Naive B cell (primary cell): ENCODE measurements around the gene ARSG. TPM values are rescaled to one million over a fixed set of nuclear protein-coding genes. Genes with fewer than 3 reads are reported as not detected.

ENCODE experiments used
- ATAC-seq, 2 donors: fragments of 150-1000 bp; cut with Tn5 transposase; 2 replicates each; pipeline ENCODE4 v1.10.0; 2021; ENCODE audit warnings: low read depth in 2 of 2, mild to moderate bottlenecking in 2 of 2, moderate library complexity in 2 of 2
- DNase-seq: peaks from one replicate; pipeline ENCODE4 v3.0.0; 2022
- H3K27ac Mint-ChIP-seq, 6 donors: one replicate each; pipeline ENCODE4 v1.8.0; 2020 to 2022; ENCODE audit warnings: mild to moderate bottlenecking in 6 of 6, mixed read lengths in 6 of 6, moderate library complexity in 5 of 6, inconsistent platforms in 2 of 6
- H3K27me3 Mint-ChIP-seq, 3 donors: one replicate each; pipeline ENCODE4 v1.8.0; 2021 to 2022; ENCODE audit warnings: mixed read lengths in 3 of 3, mild to moderate bottlenecking in 1 of 3
- H3K36me3 Mint-ChIP-seq, 2 donors: one replicate each; pipeline ENCODE4 v1.8.0; 2020 to 2022; ENCODE audit warnings: mixed read lengths in 2 of 2, inconsistent platforms in 1 of 2, mild to moderate bottlenecking in 1 of 2
- H3K4me1 Mint-ChIP-seq, 3 donors: one replicate each; pipeline ENCODE4 v1.8.0; 2020 to 2022; ENCODE audit warnings: mixed read lengths in 3 of 3, inconsistent platforms in 1 of 3, mild to moderate bottlenecking in 1 of 3, moderate library complexity in 1 of 3
- H3K4me3 Mint-ChIP-seq, 8 donors: one replicate each; pipeline ENCODE4 v1.8.0; 2020 to 2022; ENCODE audit warnings: mild to moderate bottlenecking in 8 of 8, mixed read lengths in 8 of 8, moderate library complexity in 8 of 8, inconsistent platforms in 2 of 8
- H3K9me3 Mint-ChIP-seq, 7 donors: one replicate each; pipeline ENCODE4 v1.8.0; 2020 to 2022; ENCODE audit warnings: mixed read lengths in 7 of 7, mild to moderate bottlenecking in 5 of 7, inconsistent platforms in 2 of 7, moderate library complexity in 1 of 7
- polyA plus RNA-seq, 6 donors: library from polyadenylated mRNA; unstranded; fragments of 300-500 nt; fragmentation: Illumina TruSeq; gene quantifications; one replicate each; pipeline ENCODE4 v1.2.3, GENCODE V29; 2021; ENCODE audit warnings: low read depth in 6 of 6

Gene ARSG
- polyA plus RNA-seq, 6 donors from 2014 or later = 3.4 to 5.8 (median 4.7) TPM

DNA sequence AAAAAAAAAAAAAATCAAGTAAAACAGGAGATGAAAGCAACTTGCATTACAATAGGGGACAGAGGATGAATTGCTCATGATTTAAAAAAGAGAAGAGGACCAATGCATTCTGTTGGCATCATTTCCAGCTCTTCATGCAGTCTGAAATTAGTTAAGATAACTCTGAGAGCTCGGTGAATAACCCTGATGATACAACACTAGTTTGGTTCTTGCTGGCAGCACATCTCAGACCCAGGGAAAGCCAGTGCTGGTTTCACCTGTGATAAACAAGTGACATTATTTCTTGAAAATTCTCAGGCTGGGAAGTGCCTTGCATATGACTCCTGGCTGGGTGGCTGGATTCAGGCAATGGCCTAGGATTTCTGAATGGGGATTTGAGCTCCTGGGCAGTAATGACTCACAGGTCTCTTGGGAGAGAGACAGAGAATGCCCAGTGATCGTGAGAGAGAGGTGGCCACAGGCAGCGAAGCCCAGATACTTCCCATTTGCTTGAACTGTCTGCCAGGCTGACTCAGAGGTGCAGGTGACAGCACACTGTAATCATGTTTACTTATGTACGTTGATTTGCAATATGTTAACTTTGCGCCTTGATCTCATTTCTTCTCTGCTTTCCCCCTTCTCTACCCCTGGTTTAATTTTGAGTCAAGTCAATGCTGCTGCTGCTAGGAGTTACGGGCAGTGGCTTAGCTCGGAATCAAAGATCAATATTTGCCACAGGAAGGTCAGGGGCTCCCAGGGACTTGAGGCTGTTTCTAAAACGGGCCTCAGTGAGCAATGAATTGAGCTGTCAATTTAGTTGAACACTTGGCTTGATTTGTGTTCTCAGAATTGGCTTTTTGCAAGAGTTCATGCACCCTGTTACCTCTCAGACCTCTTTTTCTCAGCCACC, 27.1 kb downstream of the ARSG start:
- no peak for DNase-seq
- Mint-ChIP-seq H3K9me3 (no peaks in the 10 kb centered on the region), H3K27ac (peak overlapping the region in 1 of 6 donors; percentile 69), H3K27me3 (peaks cover 7 to 25% (median 18%) of the 10 kb centered on the region in 3 donors), H3K36me3 (peaks cover 5 to 20% of the 10 kb centered on the region in 2 donors), H3K4me3 (peak overlapping the region in 1 of 8 donors; percentile 11), H3K4me1 (peaks cover 21 to 34% (median 21%) of the 10 kb centered on the region in 3 donors)
- no peak for ATAC-seq

DNA sequence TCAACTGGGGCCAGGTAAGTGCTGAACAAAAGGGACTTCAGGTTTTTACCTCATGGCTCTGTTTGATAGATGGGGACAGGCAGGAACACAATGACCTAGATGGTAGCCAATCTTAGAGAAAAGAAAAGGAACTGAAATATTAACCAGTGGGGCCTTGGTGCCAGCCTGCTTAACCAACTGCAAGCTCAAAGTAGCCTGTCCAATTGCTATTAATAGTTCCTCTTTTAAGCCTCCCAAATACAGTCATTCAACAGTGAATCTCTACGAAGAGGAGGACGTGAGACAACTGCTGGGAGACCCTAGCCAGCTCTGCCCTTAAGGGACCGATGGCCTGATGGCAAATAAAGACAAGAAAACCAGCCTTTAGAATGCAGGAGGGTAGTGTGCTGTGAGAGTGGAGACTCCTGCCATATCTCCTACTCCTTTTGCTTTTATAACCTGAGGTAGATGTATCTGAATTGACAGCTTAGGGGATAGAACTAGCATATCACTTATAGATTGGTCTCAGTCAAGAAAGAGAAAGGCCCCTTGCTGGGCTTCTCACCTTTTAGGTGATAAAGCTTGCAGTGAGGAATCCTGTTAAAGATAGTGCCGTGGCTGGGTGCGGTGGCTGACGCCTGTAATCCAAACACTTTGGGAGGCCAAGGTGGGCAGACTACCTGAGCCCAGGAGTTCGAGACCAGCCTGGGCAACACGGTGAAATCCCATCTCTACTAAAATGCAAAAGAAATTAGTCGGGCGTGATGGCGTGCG, 28.3 kb downstream of the ARSG start:
- H3K9me3 Mint-ChIP-seq = peaks cover 0 to 2% (median 0%) of the 10 kb centered on the region in 7 donors
- H3K27me3 Mint-ChIP-seq = peaks cover 7 to 25% (median 18%) of the 10 kb centered on the region in 3 donors
- no peak overlapping the region for H3K4me3 Mint-ChIP-seq
- no peak for DNase-seq
- peak; percentile 67 to 68 for ATAC-seq
- H3K36me3 Mint-ChIP-seq = peaks cover 5 to 20% of the 10 kb centered on the region in 2 donors
- peaks cover 21 to 32% (median 21%) of the 10 kb centered on the region in 3 donors for H3K4me1 Mint-ChIP-seq
- H3K27ac Mint-ChIP-seq = no peak overlapping the region

DNA sequence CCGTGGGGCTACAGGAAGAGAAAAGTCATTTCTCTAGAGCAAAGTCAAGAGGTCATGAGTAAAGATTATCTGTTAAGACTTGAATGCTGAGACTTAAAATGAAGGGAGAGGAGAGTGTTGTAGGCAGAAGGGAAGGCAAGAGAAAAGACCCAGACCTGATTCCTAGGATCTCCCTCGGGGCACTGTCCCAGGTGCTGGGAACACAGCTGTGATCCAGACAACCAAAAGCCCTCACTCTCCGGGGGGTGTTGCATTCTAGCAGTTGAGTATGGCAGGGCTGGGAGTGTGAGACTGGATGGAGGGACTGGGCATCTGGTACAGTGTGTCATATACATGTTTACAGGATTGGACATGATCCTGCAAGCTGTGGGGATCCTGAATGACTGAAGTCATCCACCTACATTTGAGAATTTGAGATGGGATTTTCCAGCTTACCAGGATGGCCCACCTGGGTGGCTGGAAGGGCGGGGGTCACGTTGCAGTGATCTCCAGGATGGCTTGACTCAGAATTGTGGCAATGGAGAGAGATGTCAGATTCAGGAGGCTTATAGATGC, 29.1 kb downstream of the ARSG start:
- Mint-ChIP-seq H3K4me3 (no peak overlapping the region), H3K4me1 (peaks cover 16 to 25% (median 18%) of the 10 kb centered on the region in 3 donors), H3K9me3 (peaks cover 0 to 2% (median 0%) of the 10 kb centered on the region in 7 donors), H3K36me3 (peaks cover 5 to 20% of the 10 kb centered on the region in 2 donors), H3K27ac (no peak overlapping the region), H3K27me3 (peaks cover 7 to 25% (median 18%) of the 10 kb centered on the region in 3 donors)
- ATAC-seq = no peak
- no peak for DNase-seq

DNA sequence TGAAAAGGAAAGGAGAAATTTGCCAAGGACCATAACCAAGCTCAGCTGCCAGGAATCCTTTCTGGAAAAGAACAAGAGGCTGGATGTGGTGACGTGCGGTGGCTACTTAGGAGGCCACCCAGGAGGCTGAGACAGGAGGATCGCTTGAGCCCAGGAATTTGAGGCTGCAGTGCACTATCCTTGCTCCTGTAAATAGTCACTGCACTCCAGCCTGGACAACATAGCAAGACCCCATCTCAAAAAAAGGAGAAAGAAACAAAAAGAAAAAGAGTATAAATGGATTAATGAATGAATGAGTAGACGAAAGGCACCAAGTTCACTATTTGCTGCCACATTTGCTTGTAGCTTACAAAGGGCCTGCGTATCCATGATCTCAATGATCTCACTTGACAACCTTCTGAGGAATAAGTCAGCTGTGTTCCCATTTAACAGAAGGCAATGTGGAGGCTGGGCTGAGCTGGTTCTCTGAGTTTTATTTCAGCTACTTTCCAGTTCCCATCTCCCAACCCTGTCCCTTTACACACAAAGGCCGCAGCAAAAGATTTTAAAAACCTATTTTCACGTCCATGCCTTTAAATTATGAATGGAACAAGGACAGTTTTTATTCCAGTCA, 29.8 kb downstream of the ARSG start:
- H3K9me3 Mint-ChIP-seq = peaks cover 0 to 2% (median 0%) of the 10 kb centered on the region in 7 donors
- peak overlapping the region in 2 of 6 donors; percentile 14 to 54 for H3K27ac Mint-ChIP-seq
- DNase-seq = no peak
- H3K4me3 Mint-ChIP-seq = peak overlapping the region in 1 of 8 donors; percentile 4
- no peak for ATAC-seq
- peaks cover 6 to 23% (median 15%) of the 10 kb centered on the region in 3 donors for H3K27me3 Mint-ChIP-seq
- peaks cover 16 to 23% (median 16%) of the 10 kb centered on the region in 3 donors for H3K4me1 Mint-ChIP-seq
- H3K36me3 Mint-ChIP-seq = peaks cover 3 to 17% of the 10 kb centered on the region in 2 donors

DNA sequence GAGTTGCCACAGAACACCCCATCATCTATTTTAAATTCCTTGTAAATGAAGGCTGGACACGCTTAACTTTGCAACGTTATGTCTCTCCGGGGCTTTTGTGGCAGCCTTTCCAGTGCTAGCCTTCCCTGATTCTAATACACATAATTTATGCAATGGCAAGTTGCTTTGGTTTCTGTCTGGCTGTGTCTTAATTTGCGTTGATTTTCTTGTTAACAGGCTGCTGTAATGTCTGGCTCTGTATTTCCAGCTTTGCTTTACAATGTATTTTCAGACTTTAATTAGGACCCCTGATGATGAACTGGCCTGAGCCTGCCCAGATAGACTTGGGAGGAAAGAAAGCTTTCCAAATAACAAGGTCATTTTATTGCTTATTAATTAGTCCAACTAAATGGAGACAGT, 30.3 kb downstream of the ARSG start:
- peak overlapping the region in 1 of 6 donors; percentile 73 for H3K27ac Mint-ChIP-seq
- ATAC-seq (no peak), DNase-seq (no peak)
- peaks cover 0 to 12% of the 10 kb centered on the region in 2 donors for H3K36me3 Mint-ChIP-seq
- H3K4me1 Mint-ChIP-seq = peaks cover 13 to 21% (median 16%) of the 10 kb centered on the region in 3 donors
- no peak overlapping the region for H3K4me3 Mint-ChIP-seq
- peaks cover 6 to 18% (median 10%) of the 10 kb centered on the region in 3 donors for H3K27me3 Mint-ChIP-seq
- peaks cover 0 to 2% (median 0%) of the 10 kb centered on the region in 7 donors for H3K9me3 Mint-ChIP-seq

DNA sequence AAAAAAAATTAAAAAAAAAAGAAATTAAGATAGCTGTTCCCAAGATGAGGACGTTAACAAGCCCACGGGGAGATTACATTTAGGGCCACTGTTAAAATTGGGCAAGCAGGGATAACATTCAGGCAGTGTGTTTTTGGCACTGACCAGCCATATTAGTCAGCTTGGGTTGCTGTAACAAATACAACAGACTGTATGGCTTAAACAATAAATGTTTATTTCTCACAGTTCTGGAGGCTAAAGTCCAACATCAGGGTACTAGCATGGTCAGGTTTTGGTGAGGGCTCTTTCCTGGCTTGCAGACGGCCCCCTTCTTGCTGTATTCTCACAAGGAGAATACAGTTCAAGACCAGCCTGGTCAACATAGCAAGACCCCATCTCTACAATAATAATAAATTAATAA, 31.3 kb downstream of the ARSG start:
- Mint-ChIP-seq H3K4me1 (peaks cover 13 to 21% (median 16%) of the 10 kb centered on the region in 3 donors), H3K36me3 (peaks cover 0 to 12% of the 10 kb centered on the region in 2 donors), H3K27ac (no peak overlapping the region), H3K27me3 (peaks cover 6 to 18% (median 9%) of the 10 kb centered on the region in 3 donors), H3K4me3 (no peak overlapping the region), H3K9me3 (peaks cover 0 to 2% (median 0%) of the 10 kb centered on the region in 7 donors)
- DNase-seq (no peak), ATAC-seq (no peak)

DNA sequence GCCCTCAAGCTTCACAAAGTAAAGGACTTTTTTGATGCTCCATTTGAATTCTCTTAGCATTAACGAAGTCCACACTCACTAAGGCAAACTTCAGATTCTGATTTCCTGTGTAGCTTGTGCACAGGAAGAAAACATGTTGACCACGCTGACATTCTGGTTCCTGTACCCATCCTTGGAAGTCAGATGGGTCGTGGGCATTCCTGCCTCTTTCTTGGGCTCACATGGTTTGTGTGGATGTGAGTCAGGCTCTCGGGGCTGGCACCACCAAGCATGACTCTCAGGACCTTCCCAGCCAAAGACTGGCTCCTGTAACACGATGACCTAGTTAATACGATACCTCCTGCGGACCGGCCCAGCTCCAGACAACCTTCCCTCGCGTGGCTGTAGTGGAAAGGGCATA, 32.8 kb downstream of the ARSG start:
- H3K36me3 Mint-ChIP-seq = peaks cover 0 to 12% of the 10 kb centered on the region in 2 donors
- H3K27ac Mint-ChIP-seq = no peak overlapping the region
- peaks cover 0 to 2% (median 0%) of the 10 kb centered on the region in 7 donors for H3K9me3 Mint-ChIP-seq
- no peak for DNase-seq
- H3K27me3 Mint-ChIP-seq = peaks cover 6 to 18% (median 9%) of the 10 kb centered on the region in 3 donors
- H3K4me3 Mint-ChIP-seq = no peak overlapping the region
- no peak for ATAC-seq
- H3K4me1 Mint-ChIP-seq = peaks cover 10 to 15% (median 13%) of the 10 kb centered on the region in 3 donors

DNA sequence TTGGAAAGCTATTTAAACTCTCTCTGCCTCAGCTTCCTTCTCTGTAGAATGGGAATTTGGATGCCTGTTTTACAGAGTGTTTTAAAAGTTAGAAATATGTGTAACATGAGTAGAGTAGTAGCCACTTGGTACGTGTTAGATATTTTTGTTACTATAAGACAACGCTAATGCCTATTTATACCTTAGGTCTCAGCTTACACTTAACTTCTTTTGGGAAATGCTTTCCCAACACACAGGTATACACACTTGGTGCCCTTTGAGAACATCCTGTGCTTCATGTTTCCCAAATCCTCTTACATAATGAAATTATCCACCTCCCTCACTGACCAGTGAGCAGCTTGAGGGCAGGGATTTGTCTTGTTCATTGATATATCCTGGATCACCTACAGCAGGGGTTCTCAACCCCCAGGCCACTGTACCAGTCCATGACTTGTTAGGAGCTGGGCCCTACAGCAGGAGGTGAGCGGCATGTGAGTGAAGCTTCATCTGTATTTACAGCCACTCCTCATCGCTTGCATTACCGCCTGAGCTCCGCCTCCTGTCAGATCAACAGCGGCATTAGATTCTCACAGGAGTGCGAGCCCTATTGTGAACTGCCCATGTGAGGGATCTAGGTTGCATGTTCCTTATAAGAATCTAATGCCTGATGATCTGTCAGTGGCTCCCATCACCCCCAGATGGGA, 33.5 kb downstream of the ARSG start:
- H3K4me3 Mint-ChIP-seq = no peak overlapping the region
- peaks cover 6 to 13% (median 9%) of the 10 kb centered on the region in 3 donors for H3K27me3 Mint-ChIP-seq
- DNase-seq = no peak
- peaks cover 3 to 8% (median 6%) of the 10 kb centered on the region in 3 donors for H3K4me1 Mint-ChIP-seq
- no peak overlapping the region for H3K27ac Mint-ChIP-seq
- peaks cover 0 to 6% (median 0%) of the 10 kb centered on the region in 7 donors for H3K9me3 Mint-ChIP-seq
- H3K36me3 Mint-ChIP-seq = peaks cover 0 to 12% of the 10 kb centered on the region in 2 donors
- no peak for ATAC-seq

DNA sequence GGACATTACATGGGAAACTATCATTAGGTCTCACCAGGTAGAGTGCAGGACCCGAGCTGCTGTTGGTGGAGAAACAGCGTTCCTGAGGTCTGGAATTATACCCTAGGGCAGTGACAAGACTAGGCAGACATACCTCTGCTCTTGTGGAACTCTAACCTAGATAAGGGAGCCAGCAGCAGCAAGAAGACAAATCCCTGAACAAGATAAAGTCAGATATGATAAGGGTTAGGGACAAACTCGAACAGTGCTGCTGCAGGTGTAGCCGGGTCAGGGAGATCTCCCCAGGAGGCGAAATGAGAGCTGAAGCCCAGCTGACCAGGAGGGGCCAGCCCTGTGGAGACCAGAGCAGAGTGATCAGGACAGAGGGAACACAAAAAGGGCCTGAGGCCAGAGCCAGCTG, 34.7 kb downstream of the ARSG start:
- Mint-ChIP-seq H3K36me3 (peaks cover 4 to 8% of the 10 kb centered on the region in 2 donors), H3K9me3 (peaks cover 4 to 13% (median 7%) of the 10 kb centered on the region in 7 donors), H3K4me1 (no peaks in the 10 kb centered on the region), H3K27me3 (peaks cover 0 to 11% (median 3%) of the 10 kb centered on the region in 3 donors), H3K27ac (peak overlapping the region in 1 of 6 donors; percentile 81), H3K4me3 (no peak overlapping the region)
- DNase-seq (no peak), ATAC-seq (no peak)

DNA sequence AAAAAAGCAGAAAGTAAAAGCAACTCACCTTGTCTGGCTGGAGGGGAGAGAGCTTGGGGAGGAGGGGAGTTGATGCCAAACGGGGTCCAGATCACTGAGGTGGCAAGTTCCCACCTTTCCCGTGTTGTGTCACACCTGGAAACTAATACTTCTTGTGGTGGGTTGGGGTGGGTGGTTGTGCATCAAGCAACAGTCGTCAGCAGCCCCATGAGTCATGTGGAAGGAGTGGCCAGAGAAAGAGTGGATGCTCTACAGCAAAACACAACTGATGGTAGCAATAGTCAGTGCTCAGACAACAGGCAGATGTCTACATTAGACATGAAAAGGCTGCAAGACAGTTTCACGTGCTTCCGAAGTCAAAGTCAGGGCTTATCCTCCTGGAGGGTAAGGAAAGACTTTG, 35.4 kb downstream of the ARSG start:
- Mint-ChIP-seq H3K4me1 (no peaks in the 10 kb centered on the region), H3K9me3 (peaks cover 5 to 19% (median 13%) of the 10 kb centered on the region in 7 donors), H3K27ac (no peak overlapping the region), H3K27me3 (peaks cover 0 to 11% (median 3%) of the 10 kb centered on the region in 3 donors), H3K36me3 (peaks cover 4 to 8% of the 10 kb centered on the region in 2 donors), H3K4me3 (no peak overlapping the region)
- DNase-seq (no peak), ATAC-seq (no peak)

DNA sequence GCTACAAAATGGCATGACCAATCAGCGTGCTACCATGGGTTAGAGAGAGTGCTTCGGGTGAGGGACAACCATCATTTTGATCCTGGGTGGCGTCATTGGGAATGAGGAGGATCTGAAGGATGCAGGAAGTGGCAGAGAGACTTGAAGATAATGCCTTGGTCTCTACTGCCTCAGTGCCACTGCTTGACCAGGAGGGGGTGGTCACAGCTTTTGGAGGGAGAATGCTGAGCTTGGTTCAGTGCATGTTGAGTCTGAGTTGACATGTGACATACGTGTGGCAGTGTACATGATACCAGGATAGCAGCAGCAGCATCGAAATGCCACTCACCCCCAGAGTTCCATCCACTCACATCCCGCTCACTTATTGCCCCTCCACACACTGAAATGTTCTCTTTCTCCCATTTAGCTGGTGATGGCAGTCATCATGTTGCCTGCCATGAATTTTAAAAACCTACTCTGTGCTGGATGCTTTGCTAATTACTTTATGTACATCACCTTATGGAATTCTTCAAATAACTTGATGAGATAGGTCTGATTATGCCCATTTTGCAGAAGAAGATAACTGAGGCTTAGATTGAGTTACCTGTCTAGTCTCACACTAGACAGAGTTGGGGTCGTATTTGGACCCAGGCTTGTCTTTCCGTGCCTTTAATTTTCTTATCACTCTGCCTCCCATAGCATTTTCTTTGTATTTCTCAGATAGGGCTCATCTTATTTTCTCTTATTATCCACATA, 36.7 kb downstream of the ARSG start:
- ATAC-seq (no peak), DNase-seq (no peak)
- peak overlapping the region in 1 of 6 donors; percentile 33 for H3K27ac Mint-ChIP-seq
- H3K4me1 Mint-ChIP-seq = no peaks in the 10 kb centered on the region
- peaks cover 0 to 11% (median 0%) of the 10 kb centered on the region in 3 donors for H3K27me3 Mint-ChIP-seq
- H3K36me3 Mint-ChIP-seq = peaks cover 4 to 8% of the 10 kb centered on the region in 2 donors
- no peak overlapping the region for H3K4me3 Mint-ChIP-seq
- H3K9me3 Mint-ChIP-seq = peaks cover 7 to 31% (median 22%) of the 10 kb centered on the region in 7 donors

DNA sequence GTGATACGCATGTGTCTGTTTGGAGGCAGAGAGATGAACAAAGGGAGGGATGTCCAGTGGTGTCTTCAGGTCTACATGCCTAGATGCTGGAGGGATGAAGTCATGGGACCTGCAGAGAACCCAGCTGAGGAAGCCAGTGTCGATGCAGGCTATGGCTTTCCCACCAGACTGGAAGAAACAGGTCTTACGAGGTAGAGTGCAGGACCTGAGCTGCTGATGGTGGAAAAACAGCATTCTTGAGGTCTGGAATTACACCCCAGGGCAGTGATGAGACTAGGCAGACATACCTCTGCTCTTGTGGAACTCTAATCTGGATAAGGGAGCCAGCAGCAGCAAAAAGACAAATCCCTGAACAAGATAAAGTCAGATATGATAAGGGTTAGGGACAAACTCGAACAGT, 37.4 kb downstream of the ARSG start:
- Mint-ChIP-seq H3K27me3 (peaks cover 0 to 11% (median 0%) of the 10 kb centered on the region in 3 donors), H3K9me3 (peaks cover 8 to 33% (median 23%) of the 10 kb centered on the region in 7 donors), H3K27ac (no peak overlapping the region)

More for the DNA sequence above, 37.4 kb downstream of the ARSG start:
- no peak for ATAC-seq
- H3K36me3 Mint-ChIP-seq = peaks cover 4 to 8% of the 10 kb centered on the region in 2 donors
- no peak for DNase-seq
- no peak overlapping the region for H3K4me3 Mint-ChIP-seq
- no peaks in the 10 kb centered on the region for H3K4me1 Mint-ChIP-seq
